Endodermal cell (in vitro differentiated cells): Measurements from ENCODE around the gene ANXA9. TPM values are rescaled to one million over a fixed set of nuclear protein-coding genes. Genes with fewer than 3 reads are reported as not detected.

Experiments
- DNase-seq: peaks from one replicate; pipeline ENCODE4 v3.0.0-alpha.2; 2017
- H3K27ac ChIP-seq: 2 replicates; pipeline ENCODE4 v1.5.1; 2013; ENCODE audit warnings: mild to moderate bottlenecking, low read depth, low read length, moderate library complexity
- H3K27me3 ChIP-seq: 2 replicates; pipeline ENCODE4 v1.6.1; 2013; ENCODE audit warnings: mild to moderate bottlenecking, low read length, moderate library complexity; ENCODE audit not compliant: insufficient read depth, control insufficient read depth, poor library complexity, severe bottlenecking
- H3K36me3 ChIP-seq: 2 replicates; pipeline ENCODE4 v1.7.0; 2013; ENCODE audit warnings: mild to moderate bottlenecking, low read length, moderate library complexity; ENCODE audit not compliant: control insufficient read depth, insufficient read depth
- H3K4me1 ChIP-seq: one replicate; pipeline ENCODE4 v1.7.0; 2013; ENCODE audit warnings: low read length; ENCODE audit not compliant: control insufficient read depth, insufficient read depth
- H3K4me3 ChIP-seq: 2 replicates; pipeline ENCODE4 v1.5.1; 2013; ENCODE audit warnings: mild to moderate bottlenecking, low read length, moderate library complexity
- H3K9ac ChIP-seq: 2 replicates; pipeline ENCODE4 v1.6.1; 2013; ENCODE audit warnings: mild to moderate bottlenecking, low read length, moderate library complexity; ENCODE audit not compliant: poor library complexity, severe bottlenecking; ENCODE audit errors: extremely low read depth
- H3K9me3 ChIP-seq: 2 replicates; pipeline ENCODE4 v1.6.1; 2013; ENCODE audit warnings: mild to moderate bottlenecking, low read length, moderate library complexity; ENCODE audit not compliant: control insufficient read depth
- H3K27ac Mint-ChIP-seq: 2 replicates; pipeline ENCODE4 v1.8.0; 2020; ENCODE audit warnings: mixed read lengths
- H3K27me3 Mint-ChIP-seq: 2 replicates; pipeline ENCODE4 v1.8.0; 2021; ENCODE audit warnings: mild to moderate bottlenecking, mixed read lengths; ENCODE audit not compliant: insufficient read depth
- H3K36me3 Mint-ChIP-seq: 2 replicates; pipeline ENCODE4 v1.8.0; 2020; ENCODE audit warnings: low read depth, mixed read lengths
- H3K4me1 Mint-ChIP-seq: 2 replicates; pipeline ENCODE4 v1.8.0; 2020; ENCODE audit warnings: mixed read lengths
- H3K4me3 Mint-ChIP-seq: 2 replicates; pipeline ENCODE4 v1.8.0; 2020; ENCODE audit warnings: mild to moderate bottlenecking, moderate library complexity, mixed read lengths
- H3K9me3 Mint-ChIP-seq: 2 replicates; pipeline ENCODE4 v1.8.0; 2020; ENCODE audit warnings: mild to moderate bottlenecking, mixed read lengths
- CTCF ChIP-seq: fragments of 200-600 bp; sonication (generic); conservative IDR thresholded peaks from 2 replicates; pipeline ENCODE4 v1.5.0; 2021; ENCODE audit warnings: antibody characterized with exemption, mild to moderate bottlenecking
- WGBS, 2 experiments: methylation state at CpG; one replicate each; pipeline versions ENCODE4 v1.1.5 to v1.1.7; 2013; ENCODE audit warnings: missing lambda C conversion rate in 2 of 2, mixed read lengths in 1 of 2; ENCODE audit not compliant: insufficient coverage in 1 of 2, insufficient read length in 1 of 2; 5-methylcytosine and 5-hydroxymethylcytosine counted together
- total RNA-seq, 2 donors: library from RNA; stranded (reverse); fragmentation: NEBNext Ultra II Directional in 1 of 2; extraction: Animal tissue kit (Norgen Biotek cat#: 25700) in 1 of 2; gene quantifications; 2 replicates in 1 of 2; 3 replicates in 1 of 2; pipeline ENCODE4 v1.2.1, GENCODE V29; 2021

ANXA9 gene
- total RNA-seq, 2 donors from 2014 or later, result not detected

GRCh38 chr1:150968491-150968890, 13.6 kb upstream of the ANXA9 start:
- H3K9ac ChIP-seq, result no peak overlapping the region
- no peak overlapping the region for H3K4me3 Mint-ChIP-seq
- H3K36me3 Mint-ChIP-seq, result peaks cover 52% of the 10 kb centered on the region
- H3K27ac Mint-ChIP-seq, result peak overlapping the region; percentile 62
- peaks cover 33% of the 10 kb centered on the region for H3K4me1 Mint-ChIP-seq
- H3K9me3 Mint-ChIP-seq, result no peaks in the 10 kb centered on the region
- peaks cover 14% of the 10 kb centered on the region for H3K4me1 ChIP-seq
- DNase-seq, result no peak
- H3K27me3 ChIP-seq, result no peaks in the 10 kb centered on the region
- no peak overlapping the region for H3K4me3 ChIP-seq
- WGBS, 2 experiments, result 95 to 100% methylated on average over 1 to 4 of the region's 4 CpGs
- peaks cover 56% of the 10 kb centered on the region for H3K36me3 ChIP-seq
- H3K27me3 Mint-ChIP-seq, result no peaks in the 10 kb centered on the region
- no peak overlapping the region for H3K27ac ChIP-seq
- no peaks in the 10 kb centered on the region for H3K9me3 ChIP-seq
- TF ChIP-seq CTCF, result no peak

GRCh38 chr1:150969626-150970025, 12.5 kb upstream of the ANXA9 start:
- H3K27ac Mint-ChIP-seq, result no peak overlapping the region
- Histone ChIP-seq H3K27me3 (no peaks in the 10 kb centered on the region), H3K36me3 (peaks cover 44% of the 10 kb centered on the region), H3K4me1 (peaks cover 14% of the 10 kb centered on the region), H3K9ac (no peak overlapping the region), H3K27ac (no peak overlapping the region), H3K4me3 (no peak overlapping the region), H3K9me3 (no peaks in the 10 kb centered on the region)
- WGBS, 2 experiments, result 93 to 96% methylated on average over 3 of the region's 3 CpGs
- H3K36me3 Mint-ChIP-seq, result peaks cover 41% of the 10 kb centered on the region
- no peaks in the 10 kb centered on the region for H3K27me3 Mint-ChIP-seq
- DNase-seq, result no peak
- H3K9me3 Mint-ChIP-seq, result no peaks in the 10 kb centered on the region
- TF ChIP-seq CTCF, result no peak
- peaks cover 33% of the 10 kb centered on the region for H3K4me1 Mint-ChIP-seq
- H3K4me3 Mint-ChIP-seq, result no peak overlapping the region

GRCh38 chr1:150970808-150971582, 11.1 kb upstream of the ANXA9 start:
- Histone ChIP-seq H3K9ac (no peak overlapping the region), H3K4me1 (peaks cover 14% of the 10 kb centered on the region), H3K4me3 (peak overlapping the region; percentile 81), H3K36me3 (peaks cover 32% of the 10 kb centered on the region), H3K27me3 (no peaks in the 10 kb centered on the region), H3K27ac (peak overlapping the region; percentile 25), H3K9me3 (no peaks in the 10 kb centered on the region)
- peaks cover 35% of the 10 kb centered on the region for H3K4me1 Mint-ChIP-seq
- H3K4me3 Mint-ChIP-seq, result peak overlapping the region; percentile 75
- no peaks in the 10 kb centered on the region for H3K9me3 Mint-ChIP-seq
- peak; percentile 64 for DNase-seq
- peak overlapping the region; percentile 89 for H3K27ac Mint-ChIP-seq
- no peaks in the 10 kb centered on the region for H3K27me3 Mint-ChIP-seq
- H3K36me3 Mint-ChIP-seq, result peaks cover 30% of the 10 kb centered on the region
- no peak for TF ChIP-seq CTCF
- 42 to 65% methylated on average over 5 to 11 of the region's 11 CpGs for WGBS, 2 experiments
